Hematopoietic multipotent progenitor cell treated with erythropoietin and hydrocortisone succinate and interleukin-3 and kit ligand, for 15 days (in vitro differentiated cells): Measurements from ENCODE around the gene FZD2.

Experiments
- DNase-seq: peaks from one replicate; pipeline ENCODE4 v3.0.0-alpha.2; 2015; ENCODE audit warnings: low spot score

FZD2 gene

GRCh38 chr17:44607836-44608690 is 50.8 kb downstream of the FZD2 start:
- DNase-seq: no peak

- DNase-seq: no peak
Measured at GRCh38 chr17:44608727-44609435, 51.6 kb downstream of the FZD2 start.

- DNase-seq: no peak
Measured at GRCh38 chr17:44610331-44610730, 53.0 kb downstream of the FZD2 start.
